Trophoblast cell (in vitro differentiated cells and primary cell): ENCODE results near the gene GAS2.

Experiments
- DNase-seq, 2 donors: peaks; one replicate each; pipeline ENCODE4 v3.0.0-alpha.2; 2016
- H2AFZ ChIP-seq: 2 replicates; pipeline ENCODE4 v1.6.1; 2013; ENCODE audit warnings: low read length, moderate library complexity, mild to moderate bottlenecking; ENCODE audit not compliant: insufficient read depth, poor library complexity
- H2AK5ac ChIP-seq: 2 replicates; pipeline ENCODE4 v1.6.1; 2013; ENCODE audit warnings: mild to moderate bottlenecking, low read length
- H2BK120ac ChIP-seq: 2 replicates; pipeline ENCODE4 v1.6.1; 2013; ENCODE audit warnings: low read length, mild to moderate bottlenecking, moderate library complexity; ENCODE audit not compliant: insufficient read depth, poor library complexity
- H2BK12ac ChIP-seq: 2 replicates; pipeline ENCODE4 v1.6.1; 2013; ENCODE audit warnings: mild to moderate bottlenecking, low read length, moderate library complexity
- H2BK5ac ChIP-seq: 2 replicates; pipeline ENCODE4 v1.6.1; 2013; ENCODE audit warnings: low read length, low read depth, moderate library complexity, mild to moderate bottlenecking; ENCODE audit not compliant: poor library complexity
- H3K14ac ChIP-seq: 2 replicates; pipeline ENCODE4 v1.6.1; 2013; ENCODE audit warnings: mild to moderate bottlenecking, low read length
- H3K18ac ChIP-seq: 2 replicates; pipeline ENCODE4 v1.6.1; 2013; ENCODE audit warnings: mild to moderate bottlenecking, low read length
- H3K23ac ChIP-seq: 2 replicates; pipeline ENCODE4 v1.6.1; 2013; ENCODE audit warnings: low read length
- H3K27ac ChIP-seq: 2 replicates; pipeline ENCODE4 v1.5.1; 2013; ENCODE audit warnings: low read depth, mild to moderate bottlenecking, inconsistent platforms, low read length, moderate library complexity
- H3K27me3 ChIP-seq: 2 replicates; pipeline ENCODE4 v1.6.1; 2013; ENCODE audit warnings: inconsistent platforms, mild to moderate bottlenecking, low read length, moderate library complexity; ENCODE audit not compliant: insufficient read depth
- H3K36me3 ChIP-seq, 2 experiments: 1 replicate in 1 of 2; 2 replicates in 1 of 2; pipeline ENCODE4 v1.6.1; 2013; ENCODE audit warnings: low read length in 2 of 2, mild to moderate bottlenecking in 2 of 2, moderate library complexity in 1 of 2; ENCODE audit not compliant: insufficient read depth in 2 of 2, control insufficient read depth in 1 of 2
- H3K4ac ChIP-seq: 2 replicates; pipeline ENCODE4 v1.6.1; 2013; ENCODE audit warnings: low read depth, mild to moderate bottlenecking, low read length, moderate library complexity
- H3K4me1 ChIP-seq, 2 experiments: 1 replicate in 1 of 2; 2 replicates in 1 of 2; pipeline ENCODE4 v1.6.1; 2013; ENCODE audit warnings: low read length in 2 of 2, mild to moderate bottlenecking in 2 of 2, moderate library complexity in 1 of 2; ENCODE audit not compliant: insufficient read depth in 2 of 2, control insufficient read depth in 1 of 2
- H3K4me2 ChIP-seq: 2 replicates; pipeline ENCODE4 v1.6.1; 2013; ENCODE audit warnings: inconsistent platforms, mild to moderate bottlenecking, low read length, moderate library complexity
- H3K4me3 ChIP-seq: 2 replicates; pipeline ENCODE4 v1.5.1; 2013; ENCODE audit warnings: mild to moderate bottlenecking, low read depth, low read length, inconsistent platforms
- H3K79me1 ChIP-seq: one replicate; pipeline ENCODE4 v1.6.1; 2013; ENCODE audit warnings: low read length
- H3K79me2 ChIP-seq: 2 replicates; pipeline ENCODE4 v1.6.1; 2013; ENCODE audit warnings: low read length, mild to moderate bottlenecking; ENCODE audit not compliant: control insufficient read depth, insufficient read depth, poor library complexity
- H3K9ac ChIP-seq: 2 replicates; pipeline ENCODE4 v1.6.1; 2013; ENCODE audit warnings: mild to moderate bottlenecking, low read length
- H3K9me3 ChIP-seq: 2 replicates; pipeline ENCODE4 v1.6.1; 2013; ENCODE audit warnings: low read depth, mild to moderate bottlenecking, control low read depth, inconsistent platforms, low read length; ENCODE audit not compliant: insufficient read depth
- H4K12ac ChIP-seq: 2 replicates; pipeline ENCODE4 v1.6.1; 2013; ENCODE audit warnings: low read depth, mild to moderate bottlenecking, low read length, moderate library complexity
- H4K8ac ChIP-seq: 2 replicates; pipeline ENCODE4 v1.6.1; 2013; ENCODE audit warnings: low read depth, mild to moderate bottlenecking, low read length, moderate library complexity
- H4K91ac ChIP-seq: one replicate; pipeline ENCODE4 v1.6.1; 2013; ENCODE audit warnings: low read depth, mild to moderate bottlenecking, low read length, moderate library complexity
- WGBS: extraction: QIAGEN DNeasy Blood & Tissue Kit; methylation state at CpG from one replicate; pipeline ENCODE4 v1.1.7; 2013; ENCODE audit warnings: missing lambda C conversion rate; ENCODE audit not compliant: insufficient read length, insufficient coverage; ENCODE audit errors: extremely low coverage; 5-methylcytosine and 5-hydroxymethylcytosine counted together

The GAS2 gene

GRCh38 chr11:22657101-22657694, 9.2 kb upstream of the GAS2 start:
- Histone ChIP-seq H3K79me2 (no peaks in the 10 kb centered on the region), H2AK5ac (no peak overlapping the region), H3K79me1 (no peaks in the 10 kb centered on the region), H2BK5ac (no peak overlapping the region), H3K27ac (no peak overlapping the region), H4K12ac (no peak overlapping the region), H3K4me1 (no peaks in the 10 kb centered on the region), H4K91ac (no peak overlapping the region), H2BK12ac (no peak overlapping the region), H3K36me3 (no peaks in the 10 kb centered on the region), H3K4me3 (no peak overlapping the region), H3K4me2 (no peak overlapping the region), H3K23ac (no peak overlapping the region), H3K18ac (no peak overlapping the region), H3K14ac (no peak overlapping the region), H3K9me3 (no peaks in the 10 kb centered on the region), H3K4ac (no peak overlapping the region), H3K27me3 (no peaks in the 10 kb centered on the region), H2BK120ac (no peak overlapping the region), H2AFZ (no peak overlapping the region), H3K9ac (no peak overlapping the region), H4K8ac (no peak overlapping the region)
- no peak for DNase-seq
- WGBS, result no CpG with 5 or more reads among the region's 1 CpG

GRCh38 chr11:22659783-22660182, 6.6 kb upstream of the GAS2 start:
- no peak overlapping the region for H3K9ac ChIP-seq
- H4K12ac ChIP-seq, result no peak overlapping the region
- H3K14ac ChIP-seq, result no peak overlapping the region
- H3K4ac ChIP-seq, result no peak overlapping the region
- no peaks in the 10 kb centered on the region for H3K27me3 ChIP-seq
- H2BK120ac ChIP-seq, result no peak overlapping the region
- no peak overlapping the region for H3K18ac ChIP-seq
- no CpG with 5 or more reads among the region's 1 CpG for WGBS
- no peaks in the 10 kb centered on the region for H3K79me1 ChIP-seq
- no peak overlapping the region for H2BK5ac ChIP-seq
- H2BK12ac ChIP-seq, result no peak overlapping the region
- no peak overlapping the region for H3K27ac ChIP-seq
- no peaks in the 10 kb centered on the region for H3K9me3 ChIP-seq
- no peaks in the 10 kb centered on the region for H3K4me1 ChIP-seq
- DNase-seq, result no peak
- H4K91ac ChIP-seq, result no peak overlapping the region
- no peaks in the 10 kb centered on the region for H3K79me2 ChIP-seq
- no peak overlapping the region for H3K4me2 ChIP-seq
- H3K36me3 ChIP-seq, result no peaks in the 10 kb centered on the region
- H3K23ac ChIP-seq, result no peak overlapping the region
- no peak overlapping the region for H2AFZ ChIP-seq
- H3K4me3 ChIP-seq, result no peak overlapping the region
- H2AK5ac ChIP-seq, result no peak overlapping the region
- H4K8ac ChIP-seq, result no peak overlapping the region

GRCh38 chr11:22666688-22667439, 453 bp downstream of the GAS2 start:
- H4K91ac ChIP-seq, result no peak overlapping the region
- no peaks in the 10 kb centered on the region for H3K79me2 ChIP-seq
- H2BK12ac ChIP-seq, result no peak overlapping the region
- H3K4ac ChIP-seq, result no peak overlapping the region
- no peak overlapping the region for H3K23ac ChIP-seq
- H3K79me1 ChIP-seq, result no peaks in the 10 kb centered on the region
- no peak overlapping the region for H4K8ac ChIP-seq
- no peak overlapping the region for H2BK120ac ChIP-seq
- DNase-seq, result no peak
- H3K4me1 ChIP-seq, result peaks cover 4 to 8% of the 10 kb centered on the region in 2 experiments
- H3K4me2 ChIP-seq, result peak overlapping the region; percentile 85
- no peak overlapping the region for H3K18ac ChIP-seq
- peak overlapping the region; percentile 30 for H2AFZ ChIP-seq
- H4K12ac ChIP-seq, result no peak overlapping the region
- no peak overlapping the region for H2AK5ac ChIP-seq
- no peak overlapping the region for H3K14ac ChIP-seq
- no peak overlapping the region for H2BK5ac ChIP-seq
- H3K36me3 ChIP-seq, result no peaks in the 10 kb centered on the region
- peak overlapping the region; percentile 68 for H3K4me3 ChIP-seq
- no peak overlapping the region for H3K27ac ChIP-seq
- H3K9me3 ChIP-seq, result no peaks in the 10 kb centered on the region
- peak overlapping the region; percentile 45 for H3K9ac ChIP-seq
- WGBS, result no CpG with 5 or more reads among the region's 40 CpGs
- no peaks in the 10 kb centered on the region for H3K27me3 ChIP-seq

GRCh38 chr11:22668005-22668796, 1.8 kb downstream of the GAS2 start:
- Histone ChIP-seq H4K8ac (no peak overlapping the region), H3K23ac (no peak overlapping the region), H3K4me2 (no peak overlapping the region), H3K4me1 (peaks cover 4 to 8% of the 10 kb centered on the region in 2 experiments), H2BK5ac (no peak overlapping the region), H3K79me1 (no peaks in the 10 kb centered on the region), H3K9ac (no peak overlapping the region), H2BK120ac (no peak overlapping the region), H3K27me3 (no peaks in the 10 kb centered on the region), H2AFZ (no peak overlapping the region), H3K4me3 (no peak overlapping the region), H2AK5ac (no peak overlapping the region), H2BK12ac (no peak overlapping the region), H3K36me3 (no peaks in the 10 kb centered on the region), H3K4ac (no peak overlapping the region), H3K14ac (no peak overlapping the region), H3K27ac (no peak overlapping the region), H4K12ac (no peak overlapping the region), H3K9me3 (no peaks in the 10 kb centered on the region), H3K18ac (no peak overlapping the region), H3K79me2 (no peaks in the 10 kb centered on the region), H4K91ac (no peak overlapping the region)
- DNase-seq, result no peak
- no CpG with 5 or more reads among the region's 3 CpGs for WGBS
